HepG2 (cell line): ENCODE data around the gene PFN4. TPM values are rescaled to one million over a fixed set of nuclear protein-coding genes. Genes with fewer than 3 reads are reported as not detected.

Experiments used
- ATAC-seq: fragments of 200-7000 bp; cut with Tn5 transposase; 3 replicates; pipeline ENCODE4 v1.9.1; 2020; ENCODE audit warnings: mild to moderate bottlenecking, moderate library complexity
- BruUV-seq: library from RNA; stranded (reverse); fragments of 400-500 nt; replicated peaks from 2 replicates; lab custom pipeline; 2021; lab: Mats Ljungman, UMichigan
- CTCF ChIA-PET: fragments of 300-600 bp; formaldehyde crosslinking; extraction: SDS; loops from one replicate; lab custom pipeline; 2021; ENCODE audit warnings: low total read pairs, inconsistent platforms, low intra/inter-chr PET ratio; lab: Yijun Ruan, JAX
- POLR2A ChIA-PET: fragments of 350-600 bp; sonication (Branson Sonifier 250); formaldehyde crosslinking; loops from one replicate; lab custom pipeline; 2020; ENCODE audit warnings: antibody characterized with exemption, inconsistent platforms; lab: Yijun Ruan, JAX
- DNase-seq: peaks from one replicate; pipeline ENCODE4 v3.0.0-alpha.2; 2015; ENCODE audit warnings: low spot score
- FAIRE-seq: peaks from 3 replicates; lab custom pipeline; 2011; peaks lifted over from hg19 to GRCh38; lab: Jason Lieb, UNC
- H2AFZ ChIP-seq: one replicate; pipeline ENCODE4 v1.6.1; 2011; ENCODE audit warnings: low read length, inconsistent platforms
- H3K27ac ChIP-seq: fragments of 300-600 bp; 3 replicates; pipeline ENCODE4 v1.8.0; 2011; ENCODE audit warnings: mixed run types, mild to moderate bottlenecking, mixed read lengths, low read length, inconsistent platforms; ENCODE audit not compliant: insufficient read depth; ENCODE audit errors: extremely low read length
- H3K27me3 ChIP-seq, 2 experiments: fragments of 200-600 bp in 1 of 2; 2 replicates in 1 of 2; 3 replicates in 1 of 2; pipeline versions ENCODE4 v1.6.0 to v1.8.0; 2011; ENCODE audit warnings: low read length in 2 of 2, mild to moderate bottlenecking in 2 of 2, moderate library complexity in 2 of 2, inconsistent platforms in 1 of 2; ENCODE audit not compliant: insufficient read depth in 2 of 2, control insufficient read depth in 1 of 2
- H3K36me3 ChIP-seq, 2 experiments: fragments of 200-600 bp in 1 of 2; replicated peaks in 1 of 2; 2 replicates in 1 of 2; 3 replicates in 1 of 2; pipeline versions ENCODE4 v1.5.1 to v1.8.0; 2011; ENCODE audit warnings: low read length in 2 of 2, inconsistent platforms in 1 of 2; ENCODE audit not compliant: insufficient read depth in 2 of 2, control insufficient read depth in 1 of 2
- H3K4me1 ChIP-seq: 2 replicates; pipeline ENCODE4 v1.5.1; 2012; ENCODE audit warnings: low read length, inconsistent platforms; ENCODE audit not compliant: insufficient read depth
- H3K4me2 ChIP-seq: 2 replicates; pipeline ENCODE4 v1.6.0; 2011; ENCODE audit warnings: low read depth, low read length, inconsistent platforms
- H3K4me3 ChIP-seq, 3 experiments: fragments of 200-600 bp in 1 of 3; sonication (generic), shearing (Covaris generic) in 1 of 3; replicated peaks in 1 of 3; 2 replicates each; pipeline ENCODE4 v1.5.1; 2011 to 2016; ENCODE audit warnings: low read length in 3 of 3, inconsistent platforms in 2 of 3, low read depth in 2 of 3, mild to moderate bottlenecking in 2 of 3, control low read depth in 1 of 3, mixed read lengths in 1 of 3; ENCODE audit not compliant: insufficient read depth in 1 of 3
- H3K79me2 ChIP-seq: one replicate; pipeline ENCODE4 v1.6.1; 2011; ENCODE audit warnings: low read length, inconsistent platforms; ENCODE audit not compliant: insufficient read depth
- H3K9ac ChIP-seq: 2 replicates; pipeline ENCODE4 v1.6.0; 2011; ENCODE audit warnings: mild to moderate bottlenecking, low read depth, low read length, inconsistent platforms; ENCODE audit not compliant: insufficient read depth
- H3K9me3 ChIP-seq: 2 replicates; pipeline ENCODE4 v1.5.1; 2012; ENCODE audit warnings: mild to moderate bottlenecking, low read length
- H4K20me1 ChIP-seq: 2 replicates; pipeline ENCODE4 v1.6.0; 2011; ENCODE audit warnings: inconsistent platforms, mild to moderate bottlenecking, low read length, moderate library complexity; ENCODE audit not compliant: insufficient read depth
- ATF1 ChIP-seq: IDR thresholded peaks from 2 replicates; pipeline ENCODE4 v1.6.1; 2016; ENCODE audit warnings: mild to moderate bottlenecking, control low read depth
- BRCA1 ChIP-seq: sonication (generic); formaldehyde crosslinking; IDR thresholded peaks from 2 replicates; pipeline ENCODE4 v1.4.0; 2020; ENCODE audit warnings: missing genetic modification reagents
- MLLT10 ChIP-seq: sonication (generic); formaldehyde crosslinking; IDR thresholded peaks from 2 replicates; pipeline ENCODE4 v1.4.0; 2020; ENCODE audit warnings: missing genetic modification reagents
- NR2C2 ChIP-seq: sonication (generic); formaldehyde crosslinking; IDR thresholded peaks from 2 replicates; pipeline ENCODE4 v1.4.0; 2020; ENCODE audit warnings: missing genetic modification reagents, mild to moderate bottlenecking, moderate library complexity, borderline replicate concordance
- POLR2AphosphoS2 ChIP-seq: IDR thresholded peaks from 2 replicates; pipeline ENCODE4 v1.6.1; 2011; ENCODE audit warnings: low read depth, low read length, improper control_type of control experiment
- POLR2G ChIP-seq: fragments of 200-400 bp; formaldehyde crosslinking; IDR thresholded peaks from 2 replicates; pipeline ENCODE4 v1.6.1; 2018; ENCODE audit warnings: mild to moderate bottlenecking, low read depth, low read length, moderate library complexity
- SAFB2 ChIP-seq: sonication (generic); formaldehyde crosslinking; IDR thresholded peaks from 2 replicates; pipeline ENCODE4 v1.5.1; 2020; ENCODE audit warnings: missing genetic modification reagents, low read depth, mild to moderate bottlenecking, borderline replicate concordance
- SMARCC2 ChIP-seq: fragments of 450-650 bp; IDR thresholded peaks from 2 replicates; pipeline ENCODE4 v1.6.1; 2017; ENCODE audit warnings: antibody characterized with exemption, mild to moderate bottlenecking
- SOX5 ChIP-seq: IDR thresholded peaks from 2 replicates; pipeline ENCODE4 v1.6.1; 2016; ENCODE audit warnings: borderline replicate concordance
- TP53 ChIP-seq: sonication (generic); formaldehyde crosslinking; conservative IDR thresholded peaks from 2 replicates; pipeline ENCODE4 v1.4.0; 2020; ENCODE audit warnings: missing genetic modification reagents
- ZNF251 ChIP-seq: sonication (generic); formaldehyde crosslinking; IDR thresholded peaks from 2 replicates; pipeline ENCODE4 v1.9.0; 2021; ENCODE audit warnings: mild to moderate bottlenecking, missing genetic modification reagents
- ZNF589 ChIP-seq: sonication (generic); formaldehyde crosslinking; conservative IDR thresholded peaks from 2 replicates; pipeline ENCODE4 v1.8.0; 2022; ENCODE audit warnings: mild to moderate bottlenecking, moderate library complexity, missing genetic modification reagents
- ZNF672 ChIP-seq: sonication (generic); formaldehyde crosslinking; IDR thresholded peaks from 2 replicates; pipeline ENCODE4 v1.8.1; 2022; ENCODE audit warnings: missing genetic modification reagents
- ZNF781 ChIP-seq: sonication (generic); formaldehyde crosslinking; IDR thresholded peaks from 2 replicates; pipeline ENCODE4 v1.5.1; 2020; ENCODE audit warnings: borderline replicate concordance, mild to moderate bottlenecking, missing genetic modification reagents; ENCODE audit errors: not compliant biosample characterization
- ZNF839 ChIP-seq: sonication (generic); formaldehyde crosslinking; IDR thresholded peaks from 2 replicates; pipeline ENCODE4 v1.4.0; 2020; ENCODE audit warnings: missing genetic modification reagents, mild to moderate bottlenecking, borderline replicate concordance
- WGBS: methylation state at CpG from one replicate; pipeline ENCODE4 v1.1.6; 2017; ENCODE audit warnings: low lambda C conversion rate; 5-methylcytosine and 5-hydroxymethylcytosine counted together
- in situ Hi-C: cut with HindIII; loops from 2 replicates; pipeline ENCODE4 v1.10.0; 2017; ENCODE audit warnings: low pct_unique_long_range_greater_than_20kb; ENCODE audit not compliant: extremely low pct_ligation_motif_present
- intact Hi-C: fragments of 100-400 bp; cut with micrococcal nuclease; formaldehyde crosslinking; loops from one replicate; pipeline ENCODE4 v1.10.0; 2022; ENCODE audit not compliant: unreplicated experiment
- polyA plus RNA-seq, 8 experiments: library from polyadenylated mRNA; depleted of rRNA in 3 of 8; stranded (reverse) in 7 of 8; unstranded in 1 of 8; fragments of >200 nt; fragmentation: Illumina TruSeq in 4 of 8; extraction: Trizol in 4 of 8; gene quantifications; 2 replicates each; pipeline versions ENCODE4 v1.2.1 to v1.2.3, GENCODE V29; 2011 to 2016; ENCODE audit warnings: low read depth in 4 of 8, missing spikeins in 1 of 8, mixed read lengths in 1 of 8; ENCODE audit not compliant: insufficient read depth in 1 of 8
- total RNA-seq, 5 experiments: library from RNA; depleted of rRNA; stranded (reverse); fragments of >200 nt; fragmentation: Illumina TruSeq; extraction: Trizol; gene quantifications; 2 replicates each; pipeline ENCODE4 v1.2.3, GENCODE V29; 2016; ENCODE audit warnings: low read depth in 1 of 5
- TF ChIP-seq, protein P1 (sequence below): IDR thresholded peaks from 2 replicates; pipeline ENCODE4 v1.6.1; 2016; ENCODE audit warnings: missing genetic modification reagents, missing compliant biosample characterization
- TF ChIP-seq, protein P2 (sequence below): IDR thresholded peaks from 2 replicates; pipeline ENCODE4 v1.6.1; 2016; ENCODE audit warnings: low read depth, borderline replicate concordance
- TF ChIP-seq, protein P3 (sequence below): sonication (generic); formaldehyde crosslinking; IDR thresholded peaks from 2 replicates; pipeline ENCODE4 v1.4.0; 2020; ENCODE audit warnings: missing genetic modification reagents; ENCODE audit errors: not compliant biosample characterization

PFN4 gene
- total and polyA plus RNA-seq, 2 of the 13 experiments (the other 11 are each of a cell fraction or from before 2014, with no cell fraction given) = 0.12 to 0.20 TPM

DNA sequence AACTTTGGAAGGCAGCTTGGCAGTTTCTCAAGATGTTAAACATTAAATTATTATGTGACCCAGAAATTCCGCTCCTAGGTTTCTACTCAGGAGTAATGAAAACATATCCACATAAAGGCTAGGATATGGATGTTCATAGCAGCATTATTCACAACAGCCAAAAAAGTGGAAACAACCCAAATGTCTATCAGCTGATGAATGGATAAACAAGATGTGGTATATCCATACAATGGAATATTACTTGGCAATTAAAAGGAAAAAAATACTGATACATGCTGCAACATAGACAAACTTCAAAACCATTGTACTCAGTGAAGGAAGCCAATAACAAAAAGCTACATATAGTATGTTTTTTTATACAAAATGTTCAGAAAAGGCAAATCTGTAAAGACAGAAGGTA is 39.4 kb upstream of the PFN4 start:
- no peak for FAIRE-seq
- POLR2A ChIA-PET = interaction anchor here (2.1 kb wide), 1 partner anchor 78 kb away, joined by 11 read pairs; the partner anchor contains the start of gene TP53I3

More for the DNA sequence above, 39.4 kb upstream of the PFN4 start:
- Histone ChIP-seq H3K4me2 (no peak overlapping the region), H3K27ac (no peak overlapping the region), H3K79me2 (no peaks in the 10 kb centered on the region), H2AFZ (no peak overlapping the region), H3K9ac (no peak overlapping the region), H3K36me3 (no peaks in the 10 kb centered on the region), H3K27me3 (peaks cover 0 to 14% of the 10 kb centered on the region in 2 experiments; a peak in 3 of 5 replicates), H3K4me3 (no peak overlapping the region), H4K20me1 (no peaks in the 10 kb centered on the region), H3K9me3 (no peaks in the 10 kb centered on the region), H3K4me1 (peaks cover 16% of the 10 kb centered on the region)
- in situ Hi-C loops (loop anchor here (10.0 kb wide), 3 partner anchors 78 to 338 kb away; partner anchors contain the start of gene TP53I3), intact Hi-C loops (no loop called here)
- 90% methylated on average over 1 of the region's 1 CpG for whole genome bisulfite sequencing
- CTCF ChIA-PET = interaction anchor here (4.9 kb wide), 1 partner anchor 78 kb away, joined by 71 read pairs; the partner anchor contains the start of gene TP53I3
- no TSS peak for BruUV-seq
- ATAC-seq (no peak), DNase-seq (no peak)
- no peak for TF ChIP-seq POLR2G
- TF ChIP-seq, protein P1, sequence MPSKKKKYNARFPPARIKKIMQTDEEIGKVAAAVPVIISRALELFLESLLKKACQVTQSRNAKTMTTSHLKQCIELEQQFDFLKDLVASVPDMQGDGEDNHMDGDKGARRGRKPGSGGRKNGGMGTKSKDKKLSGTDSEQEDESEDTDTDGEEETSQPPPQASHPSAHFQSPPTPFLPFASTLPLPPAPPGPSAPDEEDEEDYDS (CRISPR knock-in tag) = no peak
- TF ChIP-seq, protein P2, sequence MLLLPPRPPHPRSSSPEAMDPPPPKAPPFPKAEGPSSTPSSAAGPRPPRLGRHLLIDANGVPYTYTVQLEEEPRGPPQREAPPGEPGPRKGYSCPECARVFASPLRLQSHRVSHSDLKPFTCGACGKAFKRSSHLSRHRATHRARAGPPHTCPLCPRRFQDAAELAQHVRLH (CRISPR knock-in tag) = no peak
- TF ChIP-seq TP53 (CRISPR knock-in tag) = no peak
- no peak for TF ChIP-seq MLLT10
- TF ChIP-seq ZNF839 (CRISPR knock-in tag) = no peak
- TF ChIP-seq SAFB2 (CRISPR knock-in tag) = no peak
- no peak for TF ChIP-seq SMARCC2
- TF ChIP-seq ATF1 (CRISPR knock-in tag) = no peak
- TF ChIP-seq ZNF781 (CRISPR knock-in tag) = no peak
- no peak for TF ChIP-seq BRCA1 (CRISPR knock-in tag)
- TF ChIP-seq ZNF589 (CRISPR knock-in tag) = no peak
- no peak for TF ChIP-seq ZNF251 (CRISPR knock-in tag)
- TF ChIP-seq NR2C2 (CRISPR knock-in tag) = no peak
- no peak for TF ChIP-seq SOX5 (CRISPR knock-in tag)
- no peak for TF ChIP-seq ZNF672 (CRISPR knock-in tag)
- TF ChIP-seq, protein P3, sequence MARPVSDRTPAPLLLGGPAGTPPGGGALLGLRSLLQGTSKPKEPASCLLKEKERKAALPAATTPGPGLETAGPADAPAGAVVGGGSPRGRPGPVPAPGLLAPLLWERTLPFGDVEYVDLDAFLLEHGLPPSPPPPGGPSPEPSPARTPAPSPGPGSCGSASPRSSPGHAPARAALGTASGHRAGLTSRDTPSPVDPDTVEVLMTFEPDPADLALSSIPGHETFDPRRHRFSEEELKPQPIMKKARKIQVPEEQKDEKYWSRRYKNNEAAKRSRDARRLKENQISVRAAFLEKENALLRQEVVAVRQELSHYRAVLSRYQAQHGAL = no peak
- TF ChIP-seq POLR2AphosphoS2 = no peak
